ENCODE data around the gene RERE. TPM values are rescaled to one million over a fixed set of nuclear protein-coding genes. Genes with fewer than 3 reads are reported as not detected.
A peak's percentile ranks its signal among the peaks of the same experiment; 100 is the strongest.

Gene RERE
- total RNA-seq, 2 experiments from 2014 or later: 73.1 to 211 TPM

DNA sequence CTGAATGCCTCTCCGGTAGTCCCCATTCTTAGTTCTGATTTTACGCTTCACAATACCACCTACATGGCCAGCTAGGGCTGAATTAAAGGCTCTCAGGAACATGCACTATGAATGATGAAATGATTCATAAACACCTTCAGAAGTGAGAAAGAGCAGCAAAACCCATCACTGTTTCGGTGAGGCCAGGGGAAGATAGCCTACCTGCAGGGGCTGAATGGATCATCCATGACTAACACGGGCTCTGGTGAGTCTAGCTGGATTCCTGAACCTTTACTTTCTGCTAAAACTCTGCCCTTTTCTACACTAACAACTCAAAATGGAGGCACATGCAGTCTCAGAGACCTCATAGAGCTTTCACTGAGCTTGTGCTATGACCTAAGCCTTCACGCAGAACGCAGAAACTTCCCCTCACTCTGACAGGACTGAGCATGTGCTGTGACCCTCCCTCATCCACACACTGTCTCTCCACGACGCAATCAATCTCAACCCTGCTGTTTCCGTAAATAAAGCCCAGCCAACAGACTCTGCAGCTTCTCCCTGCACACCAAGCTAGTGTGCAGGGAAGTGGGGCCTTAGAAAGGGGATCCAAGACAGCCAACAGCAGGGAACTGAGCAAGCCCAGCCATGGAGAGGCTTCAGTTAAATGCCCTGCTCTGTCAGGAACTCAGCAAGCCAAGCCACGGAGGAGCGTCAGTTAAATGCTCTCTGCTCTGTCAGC is 291.7 kb downstream of the RERE start:
- Histone ChIP-seq H2AFZ (ENCODE audit: low read length) (no peak overlapping the region), H3K4me3 (ENCODE audit: low read depth, low read length, poor library complexity, severe bottlenecking) (peak overlapping the region; percentile 74), H3K9me2 (ENCODE audit: insufficient read depth, low read length) (no peaks in the 10 kb centered on the region), H4K20me1 (ENCODE audit: insufficient read depth, low read length) (no peaks in the 10 kb centered on the region), H3K27ac (ENCODE audit: low read depth, low read length, poor library complexity, severe bottlenecking) (peak overlapping the region; percentile 91), H3K36me3 (ENCODE audit: insufficient read depth, low read length) (peaks cover 12% of the 10 kb centered on the region), H3K9me3 (ENCODE audit: low read length) (peaks cover 3% of the 10 kb centered on the region; the same call in 1 of the 2 replicates), H3K79me2 (ENCODE audit: insufficient read depth, low read depth, low read length) (peaks cover 85% of the 10 kb centered on the region), H3K4me1 (ENCODE audit: insufficient read depth, low read length, poor library complexity, severe bottlenecking) (peaks cover 80% of the 10 kb centered on the region), H3K4me2 (ENCODE audit: low read length) (peak overlapping the region; percentile 89)
- ChIA-PET CTCF (ENCODE audit: unreplicated experiment) (interaction anchor here (0.6 to 1.1 kb wide), 2 partner anchors 11 to 91 kb away, joined by 3 read pairs; no protein-coding TSS in a partner anchor), POLR2A (interaction anchor here (0.6 to 2.5 kb wide), 23 partner anchors 8 to 1261 kb away, joined by 3 to 25 read pairs (median 5); no protein-coding TSS in a partner anchor)
- DNase-seq (ENCODE audit: low spot score): peak; percentile 92
- TSS peak; percentile 90 for BruUV-seq (replicated peaks)
- TF ChIP-seq EZH2phosphoT487 (IDR thresholded peaks at IDR 0.05; ENCODE audit: borderline replicate concordance, low read depth, low read length): no peak
- TF ChIP-seq, protein P1, sequence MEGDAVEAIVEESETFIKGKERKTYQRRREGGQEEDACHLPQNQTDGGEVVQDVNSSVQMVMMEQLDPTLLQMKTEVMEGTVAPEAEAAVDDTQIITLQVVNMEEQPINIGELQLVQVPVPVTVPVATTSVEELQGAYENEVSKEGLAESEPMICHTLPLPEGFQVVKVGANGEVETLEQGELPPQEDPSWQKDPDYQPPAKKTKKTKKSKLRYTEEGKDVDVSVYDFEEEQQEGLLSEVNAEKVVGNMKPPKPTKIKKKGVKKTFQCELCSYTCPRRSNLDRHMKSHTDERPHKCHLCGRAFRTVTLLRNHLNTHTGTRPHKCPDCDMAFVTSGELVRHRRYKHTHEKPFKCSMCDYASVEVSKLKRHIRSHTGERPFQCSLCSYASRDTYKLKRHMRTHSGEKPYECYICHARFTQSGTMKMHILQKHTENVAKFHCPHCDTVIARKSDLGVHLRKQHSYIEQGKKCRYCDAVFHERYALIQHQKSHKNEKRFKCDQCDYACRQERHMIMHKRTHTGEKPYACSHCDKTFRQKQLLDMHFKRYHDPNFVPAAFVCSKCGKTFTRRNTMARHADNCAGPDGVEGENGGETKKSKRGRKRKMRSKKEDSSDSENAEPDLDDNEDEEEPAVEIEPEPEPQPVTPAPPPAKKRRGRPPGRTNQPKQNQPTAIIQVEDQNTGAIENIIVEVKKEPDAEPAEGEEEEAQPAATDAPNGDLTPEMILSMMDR (conservative IDR thresholded peaks at IDR 0.05; ENCODE audit: low read length): no peak
- intact Hi-C loops (cut with micrococcal nuclease; ENCODE audit: unreplicated experiment): loop anchor here (2.0 to 10.0 kb wide), 3 partner anchors 99 to 899 kb away; no protein-coding TSS in a partner anchor

DNA sequence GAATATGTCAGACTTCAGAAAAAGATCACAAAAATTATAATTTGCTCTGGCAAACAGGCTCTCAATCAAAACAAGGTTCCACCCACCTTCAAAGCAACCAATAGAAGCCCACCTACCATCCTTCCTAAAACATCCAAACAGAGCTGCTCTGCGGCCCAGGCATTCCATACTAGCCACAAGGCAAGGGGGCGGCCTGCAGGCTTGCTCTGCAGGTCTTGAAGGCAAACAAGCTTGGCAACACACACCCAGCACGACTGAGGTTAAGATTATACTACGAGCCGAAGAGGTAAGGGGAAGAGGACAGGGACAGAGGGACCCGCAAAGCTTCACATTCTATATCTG is 292.3 kb downstream of the RERE start:
- Histone ChIP-seq H3K9me3 (ENCODE audit: low read length) (peaks cover 3% of the 10 kb centered on the region; the same call in 1 of the 2 replicates), H3K4me1 (ENCODE audit: insufficient read depth, low read length, poor library complexity, severe bottlenecking) (peaks cover 82% of the 10 kb centered on the region), H3K27ac (ENCODE audit: low read depth, low read length, poor library complexity, severe bottlenecking) (peak overlapping the region; percentile 91), H3K9me2 (ENCODE audit: insufficient read depth, low read length) (no peaks in the 10 kb centered on the region), H3K79me2 (ENCODE audit: insufficient read depth, low read depth, low read length) (peaks cover 90% of the 10 kb centered on the region), H2AFZ (ENCODE audit: low read length) (no peak overlapping the region), H3K36me3 (ENCODE audit: insufficient read depth, low read length) (peaks cover 12% of the 10 kb centered on the region), H4K20me1 (ENCODE audit: insufficient read depth, low read length) (no peaks in the 10 kb centered on the region), H3K4me3 (ENCODE audit: low read depth, low read length, poor library complexity, severe bottlenecking) (peak overlapping the region; percentile 74), H3K4me2 (ENCODE audit: low read length) (peak overlapping the region; percentile 89)
- no peak for TF ChIP-seq EZH2phosphoT487 (IDR thresholded peaks at IDR 0.05; ENCODE audit: borderline replicate concordance, low read depth, low read length)
- intact Hi-C loops (cut with micrococcal nuclease; ENCODE audit: unreplicated experiment): loop anchor here (2.0 to 10.0 kb wide), 3 partner anchors 98 to 900 kb away; no protein-coding TSS in a partner anchor
- BruUV-seq (replicated peaks): no TSS peak
- POLR2A ChIA-PET: interaction anchor here (0.6 to 2.5 kb wide), 17 partner anchors 8 to 1262 kb away, joined by 3 to 25 read pairs (median 6); no protein-coding TSS in a partner anchor
- DNase-seq (ENCODE audit: low spot score): peak; percentile 65
- CTCF ChIA-PET (ENCODE audit: unreplicated experiment): interaction anchor here (0.6 kb wide), 1 partner anchor 90 kb away, joined by 3 read pairs; no protein-coding TSS in a partner anchor

DNA sequence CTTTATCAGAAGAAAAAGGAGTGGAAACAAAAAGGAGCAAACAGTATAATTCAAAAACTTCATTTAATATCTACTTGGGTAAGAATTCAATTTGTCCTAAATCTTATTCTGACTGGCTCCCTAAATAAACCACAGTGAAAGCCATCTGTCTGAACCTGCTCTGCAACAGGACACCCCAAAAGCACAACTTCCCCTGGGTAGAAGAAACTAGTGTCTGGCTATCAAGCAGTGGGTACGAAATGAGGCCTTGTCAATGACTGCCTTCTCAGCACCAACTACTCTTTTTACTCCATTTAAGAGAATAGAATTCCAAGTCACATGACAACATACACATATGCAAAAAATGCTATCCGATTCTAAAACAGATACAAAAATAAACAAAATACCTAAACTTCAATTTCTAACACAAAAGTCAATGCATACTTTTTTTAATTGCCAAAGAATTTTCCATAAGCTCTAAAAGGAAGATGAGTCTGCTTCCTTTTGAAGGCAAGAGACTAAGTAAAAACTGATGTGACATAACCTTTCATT is 292.7 kb downstream of the RERE start:
- peaks cover 90% of the 10 kb centered on the region for H3K79me2 ChIP-seq (ENCODE audit: insufficient read depth, low read depth, low read length)
- BruUV-seq (replicated peaks): TSS peak; percentile 32
- POLR2A ChIA-PET: interaction anchor here (0.6 to 2.5 kb wide), 12 partner anchors 7 to 1262 kb away, joined by 3 to 25 read pairs (median 8); no protein-coding TSS in a partner anchor
- H3K9me2 ChIP-seq (ENCODE audit: insufficient read depth, low read length): no peaks in the 10 kb centered on the region
- CTCF ChIA-PET (ENCODE audit: unreplicated experiment): no interaction called here
- H4K20me1 ChIP-seq (ENCODE audit: insufficient read depth, low read length): no peaks in the 10 kb centered on the region
- H3K36me3 ChIP-seq (ENCODE audit: insufficient read depth, low read length): peaks cover 12% of the 10 kb centered on the region
- peak overlapping the region; percentile 89 for H3K4me2 ChIP-seq (ENCODE audit: low read length)
- peak; percentile 54 for DNase-seq (ENCODE audit: low spot score)
- H3K4me1 ChIP-seq (ENCODE audit: insufficient read depth, low read length, poor library complexity, severe bottlenecking): peaks cover 82% of the 10 kb centered on the region
- peak overlapping the region; percentile 74 for H3K4me3 ChIP-seq (ENCODE audit: low read depth, low read length, poor library complexity, severe bottlenecking)
- intact Hi-C loops (cut with micrococcal nuclease; ENCODE audit: unreplicated experiment): loop anchor here (1.0 to 10.0 kb wide), 4 partner anchors 28 to 900 kb away; no protein-coding TSS in a partner anchor
- peak overlapping the region; percentile 91 for H3K27ac ChIP-seq (ENCODE audit: low read depth, low read length, poor library complexity, severe bottlenecking)
- no peak overlapping the region for H2AFZ ChIP-seq (ENCODE audit: low read length)
- peaks cover 3% of the 10 kb centered on the region; the same call in 1 of the 2 replicates for H3K9me3 ChIP-seq (ENCODE audit: low read length)
- TF ChIP-seq, protein P1 (conservative IDR thresholded peaks at IDR 0.05; ENCODE audit: low read length): no peak

All from OCI-LY7 (cell line).